Measurements from ENCODE around the gene CPLX3. TPM values are rescaled to one million over a fixed set of nuclear protein-coding genes. Genes with fewer than 3 reads are reported as not detected.

The CPLX3 gene
- total and polyA plus RNA-seq, 2 experiments from 2014 or later = not detected

DNA sequence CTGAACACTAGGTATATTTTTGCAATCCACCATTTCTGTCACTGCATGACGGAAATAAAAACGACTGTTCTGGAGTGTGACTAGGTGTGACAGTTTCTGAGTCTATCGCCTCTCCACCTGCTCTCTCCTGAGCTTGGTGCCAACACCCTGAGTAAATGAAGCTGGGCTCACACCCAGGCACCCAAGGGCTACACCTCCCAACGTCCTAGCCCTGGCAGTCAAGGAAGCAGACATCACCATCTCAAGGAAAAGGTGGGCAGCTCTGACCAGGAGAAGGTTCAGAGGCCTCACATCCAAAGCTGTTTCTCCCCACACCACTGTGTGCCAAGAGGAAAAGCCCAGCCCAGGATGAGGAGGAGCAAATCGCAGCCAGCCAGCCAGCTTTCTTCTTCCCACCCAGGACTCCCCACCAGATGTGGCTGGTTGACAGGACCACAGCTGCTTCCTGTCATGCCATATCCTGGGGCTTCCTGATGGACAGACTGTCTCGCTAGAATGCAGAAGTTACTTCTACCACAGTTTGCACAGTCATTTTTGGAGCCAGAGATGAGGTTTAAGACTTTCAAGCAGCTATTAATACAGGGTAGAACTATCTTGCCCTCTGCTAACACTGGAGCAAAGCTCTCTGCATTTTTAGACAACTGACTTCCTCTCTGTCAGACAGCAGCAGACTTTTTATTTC, 43.4 kb downstream of the CPLX3 start:
- H3K4me2 ChIP-seq = peak overlapping the region; percentile 91
- H3K4me3 ChIP-seq = no peak overlapping the region
- peak; percentile 24 for DNase-seq (ENCODE audit: low spot score)
- peaks cover 74% of the 10 kb centered on the region for H3K79me2 ChIP-seq
- no peaks in the 10 kb centered on the region for H3K9me2 ChIP-seq (replicated peaks; ENCODE audit: insufficient read depth)
- H3K27me3 ChIP-seq = no peaks in the 10 kb centered on the region
- 81% methylated on average over 6 of the region's 6 CpGs for WGBS (ENCODE audit: low lambda C conversion rate, missing lambda C conversion rate)
- no peaks in the 10 kb centered on the region for H3K9me3 ChIP-seq (ENCODE audit: low read depth)
- peaks cover 50% of the 10 kb centered on the region for H4K20me1 ChIP-seq (ENCODE audit: insufficient read depth, poor library complexity, severe bottlenecking)
- TF ChIP-seq EZH2phosphoT487 (IDR thresholded peaks at IDR 0.05; ENCODE audit: low read depth, severe bottlenecking, unreplicated experiment) = no peak
- TF ChIP-seq EZH2 (IDR thresholded peaks at IDR 0.05; ENCODE audit: borderline replicate concordance) = no peak
- TF ChIP-seq, protein P1, sequence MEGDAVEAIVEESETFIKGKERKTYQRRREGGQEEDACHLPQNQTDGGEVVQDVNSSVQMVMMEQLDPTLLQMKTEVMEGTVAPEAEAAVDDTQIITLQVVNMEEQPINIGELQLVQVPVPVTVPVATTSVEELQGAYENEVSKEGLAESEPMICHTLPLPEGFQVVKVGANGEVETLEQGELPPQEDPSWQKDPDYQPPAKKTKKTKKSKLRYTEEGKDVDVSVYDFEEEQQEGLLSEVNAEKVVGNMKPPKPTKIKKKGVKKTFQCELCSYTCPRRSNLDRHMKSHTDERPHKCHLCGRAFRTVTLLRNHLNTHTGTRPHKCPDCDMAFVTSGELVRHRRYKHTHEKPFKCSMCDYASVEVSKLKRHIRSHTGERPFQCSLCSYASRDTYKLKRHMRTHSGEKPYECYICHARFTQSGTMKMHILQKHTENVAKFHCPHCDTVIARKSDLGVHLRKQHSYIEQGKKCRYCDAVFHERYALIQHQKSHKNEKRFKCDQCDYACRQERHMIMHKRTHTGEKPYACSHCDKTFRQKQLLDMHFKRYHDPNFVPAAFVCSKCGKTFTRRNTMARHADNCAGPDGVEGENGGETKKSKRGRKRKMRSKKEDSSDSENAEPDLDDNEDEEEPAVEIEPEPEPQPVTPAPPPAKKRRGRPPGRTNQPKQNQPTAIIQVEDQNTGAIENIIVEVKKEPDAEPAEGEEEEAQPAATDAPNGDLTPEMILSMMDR (IDR thresholded peaks at IDR 0.05; ENCODE audit: poor library complexity) = no peak
- peak overlapping the region; percentile 98 for H3K27ac ChIP-seq
- H2AFZ ChIP-seq = no peak overlapping the region
- H3K36me3 ChIP-seq (replicated peaks; ENCODE audit: insufficient read depth, low read depth) = no peaks in the 10 kb centered on the region
- H3K4me1 ChIP-seq (ENCODE audit: insufficient read depth) = peaks cover 71% of the 10 kb centered on the region

DNA sequence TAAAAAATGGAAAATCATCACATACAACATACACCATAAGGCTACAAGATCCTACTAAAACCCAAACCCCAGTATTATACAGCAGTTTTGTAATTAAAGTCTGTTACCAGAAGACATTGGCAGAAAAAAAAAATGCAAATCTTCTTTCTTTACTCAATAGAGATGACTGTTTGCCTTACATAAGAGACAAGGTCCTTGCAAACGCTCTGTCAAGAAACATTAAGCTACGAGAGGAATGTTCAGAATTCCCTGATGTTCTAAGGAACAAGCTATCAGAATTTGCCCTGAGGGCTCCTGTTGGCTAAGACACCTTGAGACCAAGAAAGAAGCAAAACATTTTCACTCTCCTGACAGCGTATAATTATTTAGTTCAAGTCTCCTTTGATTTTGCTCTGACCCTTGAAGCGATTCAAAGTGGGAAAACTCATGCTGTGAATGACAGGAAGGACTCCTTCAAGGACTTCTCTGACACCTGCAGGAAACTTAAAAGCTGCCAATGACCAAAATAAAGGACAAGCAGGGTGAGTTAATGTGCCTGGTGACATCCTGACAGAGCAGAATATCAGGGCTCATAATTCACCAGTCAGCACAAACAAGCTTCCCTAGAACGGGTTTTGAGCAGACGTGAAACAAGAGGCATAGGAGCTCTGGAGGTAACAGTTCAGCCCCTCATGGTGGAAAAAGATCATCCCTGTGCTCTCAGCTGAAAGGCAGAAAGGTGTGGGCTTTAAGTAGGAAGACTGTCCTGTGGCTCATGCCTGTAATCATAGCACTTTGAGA, 44.2 kb downstream of the CPLX3 start:
- H3K4me2 ChIP-seq = peak overlapping the region; percentile 91
- H3K27me3 ChIP-seq = no peaks in the 10 kb centered on the region
- peaks cover 67% of the 10 kb centered on the region for H3K79me2 ChIP-seq
- DNase-seq (ENCODE audit: low spot score) = peak; percentile 49
- no peaks in the 10 kb centered on the region for H3K9me3 ChIP-seq (ENCODE audit: low read depth)
- peak overlapping the region; percentile 98 for H3K27ac ChIP-seq
- peaks cover 43% of the 10 kb centered on the region for H4K20me1 ChIP-seq (ENCODE audit: insufficient read depth, poor library complexity, severe bottlenecking)
- WGBS (ENCODE audit: low lambda C conversion rate, missing lambda C conversion rate) = 43% methylated on average over 6 of the region's 6 CpGs
- H3K36me3 ChIP-seq (replicated peaks; ENCODE audit: insufficient read depth, low read depth) = no peaks in the 10 kb centered on the region
- TF ChIP-seq, protein P1 (IDR thresholded peaks at IDR 0.05; ENCODE audit: poor library complexity) = no peak
- no peak for TF ChIP-seq EZH2 (IDR thresholded peaks at IDR 0.05; ENCODE audit: borderline replicate concordance)
- no peak for TF ChIP-seq EZH2phosphoT487 (IDR thresholded peaks at IDR 0.05; ENCODE audit: low read depth, severe bottlenecking, unreplicated experiment)
- H3K4me3 ChIP-seq = no peak overlapping the region
- peaks cover 65% of the 10 kb centered on the region for H3K4me1 ChIP-seq (ENCODE audit: insufficient read depth)
- no peak overlapping the region for H2AFZ ChIP-seq
- no peaks in the 10 kb centered on the region for H3K9me2 ChIP-seq (replicated peaks; ENCODE audit: insufficient read depth)

DNA sequence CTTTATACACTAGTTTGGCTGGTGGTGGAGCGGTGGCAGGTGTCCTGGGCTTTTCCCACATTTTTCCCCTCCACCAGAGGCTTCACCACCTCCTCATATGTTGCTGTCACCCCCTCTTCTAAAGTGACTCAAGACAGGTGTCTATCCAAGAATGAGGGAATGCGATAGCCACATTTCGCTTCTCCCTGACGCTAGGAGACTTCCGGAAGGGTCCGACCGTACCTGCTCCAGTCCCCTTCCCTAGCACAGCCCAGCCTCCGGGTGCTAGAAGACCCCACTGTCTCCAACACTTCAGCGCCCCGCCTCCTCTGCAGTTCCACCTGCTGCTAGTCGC, 46.2 kb downstream of the CPLX3 start:
- peaks cover 48% of the 10 kb centered on the region for H3K79me2 ChIP-seq
- H3K9me2 ChIP-seq (replicated peaks; ENCODE audit: insufficient read depth) = no peaks in the 10 kb centered on the region
- no peaks in the 10 kb centered on the region for H3K27me3 ChIP-seq
- no peaks in the 10 kb centered on the region for H3K36me3 ChIP-seq (replicated peaks; ENCODE audit: insufficient read depth, low read depth)
- H4K20me1 ChIP-seq (ENCODE audit: insufficient read depth, poor library complexity, severe bottlenecking) = peaks cover 32% of the 10 kb centered on the region
- H3K27ac ChIP-seq = peak overlapping the region; percentile 98
- peak overlapping the region; percentile 84 for H3K4me3 ChIP-seq
- TF ChIP-seq, protein P1 (IDR thresholded peaks at IDR 0.05; ENCODE audit: poor library complexity) = no peak
- TF ChIP-seq EZH2phosphoT487 (IDR thresholded peaks at IDR 0.05; ENCODE audit: low read depth, severe bottlenecking, unreplicated experiment) (no peak), EZH2 (IDR thresholded peaks at IDR 0.05; ENCODE audit: borderline replicate concordance) (no peak)
- DNase-seq (ENCODE audit: low spot score) = no peak
- peak overlapping the region; percentile 91 for H3K4me2 ChIP-seq
- 2% methylated on average over 11 of the region's 11 CpGs for WGBS (ENCODE audit: low lambda C conversion rate, missing lambda C conversion rate)
- H3K4me1 ChIP-seq (ENCODE audit: insufficient read depth) = peaks cover 46% of the 10 kb centered on the region
- no peak overlapping the region for H2AFZ ChIP-seq
- H3K9me3 ChIP-seq (ENCODE audit: low read depth) = no peaks in the 10 kb centered on the region
